ENCODE data around the gene MYH3.
"Not testable (repeated sequence)": the region's sequence is repeated elsewhere in the genome, so short reads cannot be mapped to it uniquely, and the experiment has no call there.

Gene MYH3

GRCh38 chr17:10657148-10657547 lies at the start of gene MYH3:
MYH3 (minus strand) TSS chr17:10657309; CDS start chr17:10655064, 2,245 bp downstream.
- no peak for DNase-seq

- DNase-seq = no peak
These were observed 48.6 kb upstream of the MYH3 start for GRCh38 chr17:10705727-10706126.

GRCh38 chr17:10702574-10702973 lies 45.5 kb upstream of the MYH3 start:
- no peak for DNase-seq

- DNase-seq = no peak
These were observed 42.7 kb upstream of the MYH3 start for GRCh38 chr17:10699856-10700255.

GRCh38 chr17:10698096-10698818 lies 41.1 kb upstream of the MYH3 start:
- DNase-seq = no peak

- peak; percentile 81 for DNase-seq
These were observed 40.3 kb upstream of the MYH3 start, which contains the start of the genes ADPRM and SCO1 for GRCh38 chr17:10697092-10698081. ADPRM (plus strand) TSS chr17:10697594; CDS start chr17:10704927, 7,333 bp downstream. SCO1 (minus strand) TSS chr17:10697533; CDS start chr17:10697507, 26 bp downstream.

GRCh38 chr17:10695875-10696407 lies 38.8 kb upstream of the MYH3 start:
- not testable (repeated sequence) for DNase-seq

- no peak for DNase-seq
These were observed 30.4 kb upstream of the MYH3 start for GRCh38 chr17:10687499-10687898.

GRCh38 chr17:10683853-10684252 lies 26.7 kb upstream of the MYH3 start:
- peak; percentile 20 for DNase-seq

GRCh38 chr17:10681866-10682446 lies 24.8 kb upstream of the MYH3 start:
- no peak for DNase-seq

GRCh38 chr17:10674704-10675103 lies 17.6 kb upstream of the MYH3 start:
- no peak for DNase-seq

GRCh38 chr17:10673312-10673711 lies 16.2 kb upstream of the MYH3 start:
- DNase-seq = no peak

- DNase-seq = no peak
These were observed 11.7 kb upstream of the MYH3 start for GRCh38 chr17:10668775-10669174.

GRCh38 chr17:10666906-10667305 lies 9.8 kb upstream of the MYH3 start:
- DNase-seq = no peak

- DNase-seq = no peak
These were observed 7.5 kb upstream of the MYH3 start for GRCh38 chr17:10664571-10664970.

GRCh38 chr17:10663231-10663630 lies 6.1 kb upstream of the MYH3 start:
- no peak for DNase-seq

- no peak for DNase-seq
These were observed 4.3 kb upstream of the MYH3 start for GRCh38 chr17:10661437-10661836.

- DNase-seq = no peak
These were observed 770 bp upstream of the MYH3 start for GRCh38 chr17:10657879-10658278.

- no peak for DNase-seq
These were observed 3.1 kb downstream of the MYH3 start for GRCh38 chr17:10653987-10654386.

- DNase-seq = no peak
These were observed 4.0 kb downstream of the MYH3 start for GRCh38 chr17:10652984-10653659.

- DNase-seq = no peak
These were observed 5.2 kb downstream of the MYH3 start for GRCh38 chr17:10651927-10652326.

- no peak for DNase-seq
These were observed 7.5 kb downstream of the MYH3 start for GRCh38 chr17:10649602-10650001.

Data from NCI-H1694 treated with DMSO at 0.1 percent for 48 hours (cell line).